PC-9 (cell line): ENCODE results near the gene DDX42. TPM values are rescaled to one million over a fixed set of nuclear protein-coding genes. Genes with fewer than 3 reads are reported as not detected.

ENCODE experiments used
- BruUV-seq: library from RNA; stranded (reverse); fragments of 400-500 nt; replicated peaks from 2 replicates; lab custom pipeline; 2021; lab: Mats Ljungman, UMichigan
- CTCF ChIA-PET: fragments of 300-600 bp; sonication (Branson Sonifier 250); formaldehyde crosslinking; loops from one replicate; lab custom pipeline; 2022; ENCODE audit warnings: antibody characterized with exemption; lab: Charles Lee
- POLR2A ChIA-PET: fragments of 300-600 bp; sonication (Branson Sonifier 250); formaldehyde crosslinking; loops from one replicate; lab custom pipeline; 2022; ENCODE audit warnings: antibody characterized with exemption; ENCODE audit not compliant: unreplicated experiment; lab: Charles Lee
- DNase-seq, 2 experiments: peaks; one replicate each; pipeline versions ENCODE4 v3.0.0 to v3.0.0-alpha.2; 2015 to 2022; ENCODE audit warnings: mixed read lengths in 1 of 2
- H2AFZ ChIP-seq: fragments of 200-600 bp; sonication (generic); 2 replicates; pipeline ENCODE4 v1.8.1; 2017; ENCODE audit warnings: antibody characterized with exemption
- H3F3A ChIP-seq: fragments of 200-600 bp; sonication (generic); 2 replicates; pipeline ENCODE4 v1.8.1; 2017; ENCODE audit warnings: antibody characterized with exemption, mild to moderate bottlenecking, low read depth; ENCODE audit not compliant: insufficient read depth
- H3K27ac ChIP-seq: fragments of 200-600 bp; sonication (generic); 2 replicates; pipeline ENCODE4 v1.6.1; 2016; ENCODE audit warnings: mixed run types
- H3K27me3 ChIP-seq: fragments of 200-600 bp; sonication (generic); 2 replicates; pipeline ENCODE4 v1.6.1; 2016; ENCODE audit warnings: low read depth, mixed run types; ENCODE audit not compliant: insufficient read depth
- H3K36me3 ChIP-seq: fragments of 200-600 bp; sonication (generic); 2 replicates; pipeline ENCODE4 v1.6.1; 2016; ENCODE audit warnings: low read depth, mixed run types
- H3K4me1 ChIP-seq: fragments of 200-600 bp; sonication (generic); replicated peaks from 2 replicates; pipeline ENCODE4 v1.6.1; 2016; ENCODE audit warnings: mixed run types; ENCODE audit not compliant: insufficient read depth
- H3K4me2 ChIP-seq: fragments of 200-600 bp; sonication (generic); 2 replicates; pipeline ENCODE4 v1.6.1; 2017; ENCODE audit warnings: mixed run types
- H3K4me3 ChIP-seq: fragments of 200-600 bp; sonication (generic); 2 replicates; pipeline ENCODE4 v1.6.1; 2016; ENCODE audit warnings: mixed run types
- H3K79me2 ChIP-seq: fragments of 200-600 bp; sonication (generic); 2 replicates; pipeline ENCODE4 v1.6.1; 2017; ENCODE audit warnings: low read depth, mixed run types
- H3K9me2 ChIP-seq: fragments of 200-600 bp; sonication (generic); 2 replicates; pipeline ENCODE4 v1.8.1; 2017; ENCODE audit warnings: mild to moderate bottlenecking; ENCODE audit not compliant: insufficient read depth
- H3K9me3 ChIP-seq: fragments of 200-600 bp; sonication (generic); 2 replicates; pipeline ENCODE4 v1.8.1; 2016; ENCODE audit warnings: low read depth; ENCODE audit not compliant: insufficient read depth
- H4K20me1 ChIP-seq: fragments of 200-600 bp; sonication (generic); 2 replicates; pipeline ENCODE4 v1.8.1; 2017; ENCODE audit not compliant: insufficient read depth
- EZH2 ChIP-seq: fragments of 200-600 bp; sonication (generic); IDR thresholded peaks from 2 replicates; pipeline ENCODE4 v1.8.0; 2017; ENCODE audit warnings: antibody characterized with exemption, low read depth
- intact Hi-C: fragments of 100-400 bp; cut with micrococcal nuclease; formaldehyde crosslinking; loops from one replicate; pipeline ENCODE4 v1.10.0; 2022; ENCODE audit not compliant: unreplicated experiment
- total RNA-seq: library from RNA; stranded (reverse); gene quantifications from 2 replicates; pipeline ENCODE4 v1.2.3, GENCODE V29; 2021
- TF ChIP-seq, protein P1 (sequence below): fragments of 200-600 bp; sonication (generic); conservative IDR thresholded peaks from 2 replicates; pipeline ENCODE4 v1.6.1; 2017; ENCODE audit warnings: mixed run types, antibody characterized with exemption, mild to moderate bottlenecking, moderate library complexity

DDX42 gene
- total RNA-seq, 1 experiment from 2014 or later, result 107 TPM

DNA sequence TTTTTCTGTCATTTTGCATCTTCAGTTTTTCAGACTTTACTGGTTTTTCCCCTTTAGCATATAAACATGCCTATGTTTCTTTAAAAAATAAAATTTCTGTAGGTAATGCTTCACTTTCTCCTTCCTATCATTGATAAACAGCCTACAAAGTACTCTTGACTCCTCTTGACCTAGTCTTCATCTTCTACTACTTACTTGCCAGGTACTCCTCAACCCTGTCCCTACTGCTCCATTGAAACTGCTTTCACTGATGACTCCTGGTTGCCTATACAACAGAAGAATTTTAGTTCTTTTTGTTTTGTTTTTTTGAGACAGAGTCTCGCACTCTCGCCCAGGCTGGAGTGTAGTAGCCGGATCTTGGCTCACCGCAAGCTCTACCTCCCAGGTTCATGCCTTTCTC is 7.0 kb downstream of the DDX42 start:
- H3K9me3 ChIP-seq, result no peaks in the 10 kb centered on the region
- ChIA-PET POLR2A (no interaction called here), CTCF (no interaction called here)
- H3K9me2 ChIP-seq, result no peaks in the 10 kb centered on the region
- H2AFZ ChIP-seq, result no peak overlapping the region
- intact Hi-C loops, result no loop called here
- no peak for DNase-seq
- H3K4me3 ChIP-seq, result peak overlapping the region; percentile 3; the same call in 1 of the 2 replicates
- peaks cover 100% of the 10 kb centered on the region for H3K79me2 ChIP-seq
- BruUV-seq, result no TSS peak
- H3F3A ChIP-seq, result peaks cover 62% of the 10 kb centered on the region
- no peaks in the 10 kb centered on the region for H3K27me3 ChIP-seq
- peaks cover 89% of the 10 kb centered on the region for H4K20me1 ChIP-seq
- H3K36me3 ChIP-seq, result peaks cover 37% of the 10 kb centered on the region
- TF ChIP-seq EZH2, result no peak
- TF ChIP-seq, protein P1, sequence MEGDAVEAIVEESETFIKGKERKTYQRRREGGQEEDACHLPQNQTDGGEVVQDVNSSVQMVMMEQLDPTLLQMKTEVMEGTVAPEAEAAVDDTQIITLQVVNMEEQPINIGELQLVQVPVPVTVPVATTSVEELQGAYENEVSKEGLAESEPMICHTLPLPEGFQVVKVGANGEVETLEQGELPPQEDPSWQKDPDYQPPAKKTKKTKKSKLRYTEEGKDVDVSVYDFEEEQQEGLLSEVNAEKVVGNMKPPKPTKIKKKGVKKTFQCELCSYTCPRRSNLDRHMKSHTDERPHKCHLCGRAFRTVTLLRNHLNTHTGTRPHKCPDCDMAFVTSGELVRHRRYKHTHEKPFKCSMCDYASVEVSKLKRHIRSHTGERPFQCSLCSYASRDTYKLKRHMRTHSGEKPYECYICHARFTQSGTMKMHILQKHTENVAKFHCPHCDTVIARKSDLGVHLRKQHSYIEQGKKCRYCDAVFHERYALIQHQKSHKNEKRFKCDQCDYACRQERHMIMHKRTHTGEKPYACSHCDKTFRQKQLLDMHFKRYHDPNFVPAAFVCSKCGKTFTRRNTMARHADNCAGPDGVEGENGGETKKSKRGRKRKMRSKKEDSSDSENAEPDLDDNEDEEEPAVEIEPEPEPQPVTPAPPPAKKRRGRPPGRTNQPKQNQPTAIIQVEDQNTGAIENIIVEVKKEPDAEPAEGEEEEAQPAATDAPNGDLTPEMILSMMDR, result no peak
- H3K4me2 ChIP-seq, result peak overlapping the region; percentile 59
- H3K4me1 ChIP-seq, result peaks cover 79% of the 10 kb centered on the region
- H3K27ac ChIP-seq, result peak overlapping the region; percentile 61

DNA sequence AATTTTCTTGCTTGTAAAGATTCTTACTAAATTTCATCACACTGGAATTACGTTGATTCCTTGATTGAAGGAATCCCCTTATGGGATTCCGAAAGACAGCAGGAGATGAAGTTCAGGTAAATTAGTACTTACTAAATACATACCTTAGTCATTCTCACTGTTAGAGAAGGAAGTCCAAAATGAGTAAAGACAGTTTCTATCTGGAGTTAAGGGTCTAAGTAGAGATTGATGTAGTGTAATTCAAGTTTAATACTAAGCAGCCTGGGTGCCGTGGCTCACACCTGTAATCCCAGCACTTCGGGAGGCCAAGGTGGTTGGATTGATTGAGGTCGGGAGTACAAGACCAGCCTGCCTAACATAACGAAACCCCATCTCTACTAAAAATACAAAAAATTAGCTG is 9.6 kb downstream of the DDX42 start:
- no peaks in the 10 kb centered on the region for H3K9me2 ChIP-seq
- peaks cover 73% of the 10 kb centered on the region for H3K4me1 ChIP-seq
- H3K27me3 ChIP-seq, result no peaks in the 10 kb centered on the region
- DNase-seq, result no peak
- peak overlapping the region; percentile 83 for H3K27ac ChIP-seq
- peaks cover 75% of the 10 kb centered on the region for H3F3A ChIP-seq
- POLR2A ChIA-PET, result interaction anchor here (0.6 kb wide), 1 partner anchor 496 kb away, joined by 7 read pairs; no protein-coding TSS in a partner anchor
- CTCF ChIA-PET, result no interaction called here
- TF ChIP-seq EZH2, result no peak
- TF ChIP-seq, protein P1, result no peak
- no peaks in the 10 kb centered on the region for H3K9me3 ChIP-seq
- peaks cover 100% of the 10 kb centered on the region for H3K79me2 ChIP-seq
- peak overlapping the region; percentile 5; the same call in 1 of the 2 replicates for H3K4me2 ChIP-seq
- no peak overlapping the region for H3K4me3 ChIP-seq
- peaks cover 64% of the 10 kb centered on the region for H4K20me1 ChIP-seq
- H3K36me3 ChIP-seq, result 0 out of 2 replicates have a peak, but pooled peaks cover 33% of the 10 kb centered on the region
- no peak overlapping the region for H2AFZ ChIP-seq
- intact Hi-C loops, result no loop called here
- no TSS peak for BruUV-seq

DNA sequence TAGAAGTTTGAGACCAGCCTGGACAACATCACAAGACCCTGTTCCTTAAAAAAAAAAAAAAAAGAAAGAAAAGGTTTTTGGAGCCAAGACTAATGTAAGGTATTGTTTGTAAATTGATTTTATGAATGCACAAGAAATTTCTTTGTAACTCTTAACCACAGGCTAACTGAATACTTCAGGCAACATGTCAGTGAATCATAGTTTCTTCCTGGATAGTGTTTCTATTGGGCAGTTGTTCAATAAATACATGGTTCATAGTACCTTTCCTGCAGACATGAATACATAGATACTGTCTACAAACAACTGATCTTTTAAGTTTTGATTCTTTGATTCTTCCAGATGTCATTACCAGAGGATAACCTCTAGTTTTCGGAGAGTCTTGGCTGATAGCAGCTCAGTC is 11.6 kb downstream of the DDX42 start:
- intact Hi-C loops, result no loop called here
- TF ChIP-seq, protein P1, result no peak
- TF ChIP-seq EZH2, result no peak
- POLR2A ChIA-PET, result no interaction called here
- Histone ChIP-seq H3K4me1 (peaks cover 53% of the 10 kb centered on the region), H4K20me1 (peaks cover 60% of the 10 kb centered on the region), H3K27ac (peak overlapping the region; percentile 83), H3K9me2 (no peaks in the 10 kb centered on the region), H3K4me2 (0 out of 2 replicates have a peak overlapping the region, but pooled peaks have one; percentile 25), H3K36me3 (peaks cover 42% of the 10 kb centered on the region; the same call in 1 of the 2 replicates), H3F3A (peaks cover 57% of the 10 kb centered on the region), H3K9me3 (no peaks in the 10 kb centered on the region), H2AFZ (no peak overlapping the region), H3K27me3 (no peaks in the 10 kb centered on the region), H3K79me2 (peaks cover 100% of the 10 kb centered on the region), H3K4me3 (no peak overlapping the region)
- BruUV-seq, result no TSS peak
- CTCF ChIA-PET, result no interaction called here
- peak in 1 of 2 experiments; percentile 66 for DNase-seq
